HepG2 (cell line): ENCODE measurements around the gene CCT6A. TPM values are rescaled to one million over a fixed set of nuclear protein-coding genes. Genes with fewer than 3 reads are reported as not detected.

Source experiments
- HOXA5 ChIP-seq: sonication (generic); formaldehyde crosslinking; IDR thresholded peaks from 2 replicates; pipeline ENCODE4 v1.4.0; 2020; ENCODE audit warnings: missing genetic modification reagents
- MAFF ChIP-seq: IDR thresholded peaks from 2 replicates; pipeline ENCODE4 v1.6.1; 2011; ENCODE audit warnings: low read depth, low read length, improper control_type of control experiment
- MYNN ChIP-seq: sonication (generic); formaldehyde crosslinking; IDR thresholded peaks from 2 replicates; pipeline ENCODE4 v1.4.0; 2020; ENCODE audit warnings: mild to moderate bottlenecking, low read depth, missing genetic modification reagents
- NFE2 ChIP-seq: sonication (generic); formaldehyde crosslinking; IDR thresholded peaks from 2 replicates; pipeline ENCODE4 v1.4.0; 2020; ENCODE audit warnings: missing genetic modification reagents
- NPAS2 ChIP-seq: sonication (generic); formaldehyde crosslinking; IDR thresholded peaks from 2 replicates; pipeline ENCODE4 v1.8.0; 2022; ENCODE audit warnings: mild to moderate bottlenecking, missing genetic modification reagents, borderline replicate concordance
- RBAK ChIP-seq: sonication (generic); formaldehyde crosslinking; IDR thresholded peaks from 2 replicates; pipeline ENCODE4 v1.5.1; 2020; ENCODE audit warnings: mild to moderate bottlenecking, missing genetic modification reagents
- TAF15 ChIP-seq: fragments of 200-400 bp; formaldehyde crosslinking; IDR thresholded peaks from one replicate; pipeline ENCODE4 v1.6.1; 2018; ENCODE audit warnings: mild to moderate bottlenecking, low read depth, low read length; ENCODE audit not compliant: poor library complexity, severe bottlenecking
- TARDBP ChIP-seq: sonication (generic); formaldehyde crosslinking; IDR thresholded peaks from 2 replicates; pipeline ENCODE4 v1.8.0; 2022; ENCODE audit warnings: mild to moderate bottlenecking, missing genetic modification reagents
- ZFX ChIP-seq: sonication (generic); formaldehyde crosslinking; IDR thresholded peaks from 2 replicates; pipeline ENCODE4 v1.4.0; 2020; ENCODE audit warnings: mild to moderate bottlenecking, low read depth, missing genetic modification reagents, moderate library complexity
- ZNF10 ChIP-seq: sonication (generic); formaldehyde crosslinking; IDR thresholded peaks from 2 replicates; pipeline ENCODE4 v1.4.0; 2020; ENCODE audit warnings: mild to moderate bottlenecking, low read depth, missing genetic modification reagents, borderline replicate concordance
- ZNF263 ChIP-seq: sonication (generic); formaldehyde crosslinking; IDR thresholded peaks from 2 replicates; pipeline ENCODE4 v1.4.0; 2020; ENCODE audit warnings: missing genetic modification reagents
- ZNF354B ChIP-seq: sonication (generic); formaldehyde crosslinking; IDR thresholded peaks from 2 replicates; pipeline ENCODE4 v1.8.0; 2022; ENCODE audit warnings: mild to moderate bottlenecking, missing genetic modification reagents
- ZNF382 ChIP-seq: sonication (generic); formaldehyde crosslinking; IDR thresholded peaks from 2 replicates; pipeline ENCODE4 v1.5.0; 2020; ENCODE audit warnings: missing genetic modification reagents, mild to moderate bottlenecking, borderline replicate concordance
- ZNF678 ChIP-seq: sonication (generic); formaldehyde crosslinking; IDR thresholded peaks from 2 replicates; pipeline ENCODE4 v1.4.0; 2020; ENCODE audit warnings: mild to moderate bottlenecking, missing genetic modification reagents
- ZNF761 ChIP-seq: sonication (generic); formaldehyde crosslinking; conservative IDR thresholded peaks from 2 replicates; pipeline ENCODE4 v1.4.0; 2020; ENCODE audit warnings: mild to moderate bottlenecking, missing genetic modification reagents
- ZNF772 ChIP-seq: sonication (generic); formaldehyde crosslinking; IDR thresholded peaks from 2 replicates; pipeline ENCODE4 v1.5.0; 2020; ENCODE audit warnings: mild to moderate bottlenecking, missing genetic modification reagents
- polyA plus RNA-seq, 8 experiments: library from polyadenylated mRNA; depleted of rRNA in 3 of 8; stranded (reverse) in 7 of 8; unstranded in 1 of 8; fragments of >200 nt; fragmentation: Illumina TruSeq in 4 of 8; extraction: Trizol in 4 of 8; gene quantifications; 2 replicates each; pipeline versions ENCODE4 v1.2.1 to v1.2.3, GENCODE V29; 2011 to 2016; ENCODE audit warnings: low read depth in 4 of 8, missing spikeins in 1 of 8, mixed read lengths in 1 of 8; ENCODE audit not compliant: insufficient read depth in 1 of 8
- total RNA-seq, 5 experiments: library from RNA; depleted of rRNA; stranded (reverse); fragments of >200 nt; fragmentation: Illumina TruSeq; extraction: Trizol; gene quantifications; 2 replicates each; pipeline ENCODE4 v1.2.3, GENCODE V29; 2016; ENCODE audit warnings: low read depth in 1 of 5
- TF ChIP-seq, protein P1 (sequence below): sonication (generic); formaldehyde crosslinking; IDR thresholded peaks from 2 replicates; pipeline ENCODE4 v1.4.0; 2020; ENCODE audit warnings: missing genetic modification reagents
- TF ChIP-seq, protein P2 (sequence below): sonication (generic); formaldehyde crosslinking; IDR thresholded peaks from 2 replicates; pipeline ENCODE4 v1.8.1; 2022; ENCODE audit warnings: mild to moderate bottlenecking, missing genetic modification reagents
- TF ChIP-seq, protein P3 (sequence below): sonication (generic); formaldehyde crosslinking; IDR thresholded peaks from 2 replicates; pipeline ENCODE4 v1.4.0; 2020; ENCODE audit warnings: missing genetic modification reagents
- TF ChIP-seq, protein P4 (sequence below): sonication (generic); formaldehyde crosslinking; IDR thresholded peaks from 2 replicates; pipeline ENCODE4 v1.8.0; 2022; ENCODE audit warnings: mild to moderate bottlenecking, missing genetic modification reagents, moderate library complexity
- TF ChIP-seq, protein P5 (sequence below): sonication (generic); formaldehyde crosslinking; IDR thresholded peaks from 2 replicates; pipeline ENCODE4 v1.8.1; 2023; ENCODE audit warnings: mild to moderate bottlenecking, moderate library complexity, missing genetic modification reagents

Gene CCT6A
- total and polyA plus RNA-seq, 2 of the 13 experiments (the other 11 are each of a cell fraction or from before 2014, with no cell fraction given) = 219 to 292 TPM

DNA sequence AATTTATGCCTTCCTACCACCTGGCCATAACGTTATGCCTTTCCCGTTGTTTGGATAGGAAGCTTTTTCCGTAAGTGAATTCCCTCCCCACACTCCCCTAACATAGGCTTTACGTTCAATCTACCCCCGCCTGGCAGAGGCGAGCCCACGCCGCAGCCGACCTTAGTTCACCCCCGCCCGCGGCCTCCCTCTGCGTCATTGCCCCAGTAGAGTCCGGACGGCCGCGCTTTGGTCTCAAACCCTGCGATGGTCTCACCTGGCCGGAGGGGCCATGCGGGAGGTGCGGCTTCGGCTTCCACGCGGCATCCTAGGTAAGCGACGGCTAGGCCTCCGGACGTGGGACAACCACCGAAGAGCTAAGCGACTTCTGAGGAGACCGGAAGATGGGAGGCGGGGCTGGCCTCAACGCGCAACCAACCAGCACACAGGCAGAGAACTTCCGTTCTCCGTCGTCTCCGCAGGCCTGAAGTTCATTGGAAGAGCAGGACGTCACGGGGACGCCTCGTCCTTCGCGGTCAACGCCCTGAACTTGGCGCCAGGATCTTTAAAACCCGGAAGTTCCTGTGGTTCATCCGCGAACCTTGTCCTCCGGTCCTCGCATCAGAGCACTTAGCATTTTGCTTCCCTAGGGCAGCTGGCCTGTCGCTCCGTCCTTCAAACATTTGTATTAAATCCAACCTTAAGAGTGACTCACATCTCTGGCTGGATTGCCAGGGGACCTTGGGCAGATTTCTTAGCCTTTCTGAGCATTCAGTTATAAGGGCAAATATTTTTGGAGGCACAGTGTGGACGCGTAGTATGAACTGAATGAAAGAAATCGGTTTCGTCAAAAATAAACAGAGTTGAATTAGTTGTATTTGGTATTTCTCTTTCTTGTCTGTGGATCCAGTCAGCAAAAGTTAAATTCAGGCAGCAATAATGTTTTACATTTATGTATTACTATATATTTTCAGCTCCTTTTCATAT, 54.8 kb downstream of the CCT6A start, which contains the start of gene CHCHD2 (continued):
- TF ChIP-seq HOXA5 (CRISPR knock-in tag) (no peak), ZNF10 (CRISPR knock-in tag) (no peak), ZNF678 (CRISPR knock-in tag) (no peak), NFE2 (CRISPR knock-in tag) (no peak), ZNF761 (no peak; the same call in 1 of the 2 replicates), RBAK (no peak), ZNF772 (CRISPR knock-in tag) (peak; percentile 66; the same call in 1 of the 2 replicates), TAF15 (no peak), NPAS2 (CRISPR knock-in tag) (no peak), ZNF354B (CRISPR knock-in tag) (peak; percentile 69; the same call in 1 of the 2 replicates), ZNF263 (0 out of 2 replicates have a peak, but pooled peaks have one; percentile 27), ZFX (CRISPR knock-in tag) (peak; percentile 96), ZNF382 (CRISPR knock-in tag) (no peak), TARDBP (peak; percentile 57; the same call in 1 of the 2 replicates), MAFF (no peak), MYNN (CRISPR knock-in tag) (no peak)
- TF ChIP-seq, protein P1, sequence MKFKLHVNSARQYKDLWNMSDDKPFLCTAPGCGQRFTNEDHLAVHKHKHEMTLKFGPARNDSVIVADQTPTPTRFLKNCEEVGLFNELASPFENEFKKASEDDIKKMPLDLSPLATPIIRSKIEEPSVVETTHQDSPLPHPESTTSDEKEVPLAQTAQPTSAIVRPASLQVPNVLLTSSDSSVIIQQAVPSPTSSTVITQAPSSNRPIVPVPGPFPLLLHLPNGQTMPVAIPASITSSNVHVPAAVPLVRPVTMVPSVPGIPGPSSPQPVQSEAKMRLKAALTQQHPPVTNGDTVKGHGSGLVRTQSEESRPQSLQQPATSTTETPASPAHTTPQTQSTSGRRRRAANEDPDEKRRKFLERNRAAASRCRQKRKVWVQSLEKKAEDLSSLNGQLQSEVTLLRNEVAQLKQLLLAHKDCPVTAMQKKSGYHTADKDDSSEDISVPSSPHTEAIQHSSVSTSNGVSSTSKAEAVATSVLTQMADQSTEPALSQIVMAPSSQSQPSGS (CRISPR knock-in tag) = 0 out of 2 replicates have a peak, but pooled peaks have one; percentile 53
- TF ChIP-seq, protein P2, sequence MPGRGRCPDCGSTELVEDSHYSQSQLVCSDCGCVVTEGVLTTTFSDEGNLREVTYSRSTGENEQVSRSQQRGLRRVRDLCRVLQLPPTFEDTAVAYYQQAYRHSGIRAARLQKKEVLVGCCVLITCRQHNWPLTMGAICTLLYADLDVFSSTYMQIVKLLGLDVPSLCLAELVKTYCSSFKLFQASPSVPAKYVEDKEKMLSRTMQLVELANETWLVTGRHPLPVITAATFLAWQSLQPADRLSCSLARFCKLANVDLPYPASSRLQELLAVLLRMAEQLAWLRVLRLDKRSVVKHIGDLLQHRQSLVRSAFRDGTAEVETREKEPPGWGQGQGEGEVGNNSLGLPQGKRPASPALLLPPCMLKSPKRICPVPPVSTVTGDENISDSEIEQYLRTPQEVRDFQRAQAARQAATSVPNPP (CRISPR knock-in tag) = peak; percentile 64; the same call in 1 of the 2 replicates
- TF ChIP-seq, protein P3, sequence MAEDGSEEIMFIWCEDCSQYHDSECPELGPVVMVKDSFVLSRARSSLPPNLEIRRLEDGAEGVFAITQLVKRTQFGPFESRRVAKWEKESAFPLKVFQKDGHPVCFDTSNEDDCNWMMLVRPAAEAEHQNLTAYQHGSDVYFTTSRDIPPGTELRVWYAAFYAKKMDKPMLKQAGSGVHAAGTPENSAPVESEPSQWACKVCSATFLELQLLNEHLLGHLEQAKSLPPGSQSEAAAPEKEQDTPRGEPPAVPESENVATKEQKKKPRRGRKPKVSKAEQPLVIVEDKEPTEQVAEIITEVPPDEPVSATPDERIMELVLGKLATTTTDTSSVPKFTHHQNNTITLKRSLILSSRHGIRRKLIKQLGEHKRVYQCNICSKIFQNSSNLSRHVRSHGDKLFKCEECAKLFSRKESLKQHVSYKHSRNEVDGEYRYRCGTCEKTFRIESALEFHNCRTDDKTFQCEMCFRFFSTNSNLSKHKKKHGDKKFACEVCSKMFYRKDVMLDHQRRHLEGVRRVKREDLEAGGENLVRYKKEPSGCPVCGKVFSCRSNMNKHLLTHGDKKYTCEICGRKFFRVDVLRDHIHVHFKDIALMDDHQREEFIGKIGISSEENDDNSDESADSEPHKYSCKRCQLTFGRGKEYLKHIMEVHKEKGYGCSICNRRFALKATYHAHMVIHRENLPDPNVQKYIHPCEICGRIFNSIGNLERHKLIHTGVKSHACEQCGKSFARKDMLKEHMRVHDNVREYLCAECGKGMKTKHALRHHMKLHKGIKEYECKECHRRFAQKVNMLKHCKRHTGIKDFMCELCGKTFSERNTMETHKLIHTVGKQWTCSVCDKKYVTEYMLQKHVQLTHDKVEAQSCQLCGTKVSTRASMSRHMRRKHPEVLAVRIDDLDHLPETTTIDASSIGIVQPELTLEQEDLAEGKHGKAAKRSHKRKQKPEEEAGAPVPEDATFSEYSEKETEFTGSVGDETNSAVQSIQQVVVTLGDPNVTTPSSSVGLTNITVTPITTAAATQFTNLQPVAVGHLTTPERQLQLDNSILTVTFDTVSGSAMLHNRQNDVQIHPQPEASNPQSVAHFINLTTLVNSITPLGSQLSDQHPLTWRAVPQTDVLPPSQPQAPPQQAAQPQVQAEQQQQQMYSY (CRISPR knock-in tag) = no peak
- TF ChIP-seq, protein P4, sequence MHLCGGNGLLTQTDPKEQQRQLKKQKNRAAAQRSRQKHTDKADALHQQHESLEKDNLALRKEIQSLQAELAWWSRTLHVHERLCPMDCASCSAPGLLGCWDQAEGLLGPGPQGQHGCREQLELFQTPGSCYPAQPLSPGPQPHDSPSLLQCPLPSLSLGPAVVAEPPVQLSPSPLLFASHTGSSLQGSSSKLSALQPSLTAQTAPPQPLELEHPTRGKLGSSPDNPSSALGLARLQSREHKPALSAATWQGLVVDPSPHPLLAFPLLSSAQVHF (CRISPR knock-in tag) = no peak
- TF ChIP-seq, protein P5, sequence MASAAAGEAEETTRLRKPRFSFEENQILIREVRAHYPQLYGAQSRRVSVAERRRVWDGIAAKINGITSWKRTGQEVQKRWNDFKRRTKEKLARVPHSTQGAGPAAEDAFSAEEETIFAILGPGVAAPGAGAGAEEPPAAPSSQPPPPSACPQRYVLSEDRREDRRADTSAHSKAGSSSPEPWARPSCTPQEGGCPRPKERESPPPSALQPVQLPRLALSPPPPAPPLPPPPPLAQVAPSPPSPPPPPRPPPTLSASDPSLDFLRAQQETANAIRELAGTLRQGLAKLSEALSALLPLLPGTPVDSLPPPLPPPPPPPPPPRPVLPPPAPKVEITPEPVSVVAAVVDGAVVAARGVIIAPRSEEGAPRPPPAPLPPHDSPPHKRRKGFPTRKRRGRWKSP = peak; percentile 36; the same call in 1 of the 2 replicates
